Skeletal muscle satellite cell (primary cell): ENCODE data around the gene PDHA1.

ENCODE experiments used
- H3K27me3 ChIP-seq: 2 replicates; pipeline ENCODE4 v1.7.0; 2013; ENCODE audit warnings: low read length; ENCODE audit not compliant: control insufficient read depth, insufficient read depth
- H3K36me3 ChIP-seq: 2 replicates; pipeline ENCODE4 v1.7.0; 2013; ENCODE audit warnings: mild to moderate bottlenecking, control low read depth, low read length; ENCODE audit not compliant: insufficient read depth
- H3K4me1 ChIP-seq: 2 replicates; pipeline ENCODE4 v1.7.0; 2013; ENCODE audit warnings: low read length; ENCODE audit not compliant: control insufficient read depth, insufficient read depth
- H3K4me2 ChIP-seq: 2 replicates; pipeline ENCODE4 v1.7.0; 2013; ENCODE audit warnings: mild to moderate bottlenecking, low read length
- H3K4me3 ChIP-seq: 2 replicates; pipeline ENCODE4 v1.7.0; 2013; ENCODE audit warnings: low read length
- H3K9ac ChIP-seq: 2 replicates; pipeline ENCODE4 v1.7.0; 2013; ENCODE audit warnings: mild to moderate bottlenecking, low read depth, low read length, moderate library complexity
- H3K9me3 ChIP-seq: replicated peaks from 2 replicates; pipeline ENCODE4 v1.7.0; 2013; ENCODE audit warnings: mild to moderate bottlenecking, control low read depth, low read length

The PDHA1 gene

DNA sequence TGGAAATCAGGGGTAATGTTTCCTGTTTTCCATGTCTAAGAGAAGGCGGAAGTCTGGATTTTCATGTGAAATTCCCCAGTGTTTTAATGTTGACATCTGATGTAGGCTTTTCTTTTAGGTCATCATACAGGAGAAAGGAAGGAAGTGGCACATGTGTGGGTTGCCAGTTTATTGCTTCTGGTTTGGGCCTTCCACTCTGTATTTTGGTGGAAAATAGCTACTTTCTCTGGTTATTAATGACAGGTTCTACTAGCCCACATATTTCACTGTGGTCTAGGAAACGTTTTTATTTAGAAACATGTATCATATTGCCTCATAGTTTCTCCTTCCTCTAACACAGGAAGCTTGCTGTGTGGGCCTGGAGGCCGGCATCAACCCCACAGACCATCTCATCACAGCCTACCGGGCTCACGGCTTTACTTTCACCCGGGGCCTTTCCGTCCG, 7.2 kb downstream of the PDHA1 start:
- H3K9me3 ChIP-seq = no peaks in the 10 kb centered on the region
- no peak overlapping the region for H3K9ac ChIP-seq
- H3K4me1 ChIP-seq = no peaks in the 10 kb centered on the region
- H3K27me3 ChIP-seq = no peaks in the 10 kb centered on the region
- H3K4me3 ChIP-seq = no peak overlapping the region
- H3K4me2 ChIP-seq = no peak overlapping the region
- peaks cover 11% of the 10 kb centered on the region for H3K36me3 ChIP-seq

DNA sequence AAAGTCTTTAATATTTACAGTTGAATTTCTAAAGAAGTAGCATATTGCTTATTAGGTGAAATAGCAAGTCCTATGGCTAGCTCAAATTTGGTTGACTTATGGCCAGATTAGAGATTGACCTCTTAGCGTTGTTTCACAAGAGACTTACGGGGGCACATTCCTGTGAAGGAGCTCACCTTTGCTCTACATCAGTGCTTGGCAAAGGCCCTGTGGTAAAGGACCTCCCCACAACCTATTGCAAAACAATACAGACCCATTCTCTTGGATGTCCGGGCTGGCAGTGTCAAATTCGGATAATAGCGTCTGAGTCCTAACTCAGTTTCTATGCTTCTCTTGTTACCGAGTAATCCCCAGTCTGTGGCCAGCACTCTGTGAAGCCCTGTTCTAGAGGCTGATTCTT, 10.9 kb downstream of the PDHA1 start:
- H3K36me3 ChIP-seq = peaks cover 22% of the 10 kb centered on the region
- H3K9ac ChIP-seq = no peak overlapping the region
- H3K4me1 ChIP-seq = no peaks in the 10 kb centered on the region
- no peak overlapping the region for H3K4me2 ChIP-seq
- H3K27me3 ChIP-seq = no peaks in the 10 kb centered on the region
- H3K9me3 ChIP-seq = no peaks in the 10 kb centered on the region
- H3K4me3 ChIP-seq = no peak overlapping the region

DNA sequence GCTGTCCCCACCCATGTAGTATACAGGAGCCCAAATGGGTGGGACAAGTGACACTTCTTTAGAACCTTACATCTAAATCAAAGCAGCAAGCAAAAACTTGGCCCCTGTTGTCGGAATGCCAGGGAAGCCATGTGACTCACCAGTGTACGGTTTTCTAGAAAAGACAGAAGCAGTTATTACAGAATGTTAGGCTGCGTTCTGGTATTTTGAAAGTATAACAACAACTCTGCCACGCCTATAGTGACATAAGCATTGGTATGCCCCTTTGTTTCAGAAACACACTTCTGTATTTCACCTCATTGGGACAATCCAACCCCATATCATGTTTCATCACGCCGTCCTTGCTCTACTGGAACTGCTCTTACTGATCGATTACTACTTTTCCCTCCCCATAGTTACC, 14.8 kb downstream of the PDHA1 start:
- no peak overlapping the region for H3K4me3 ChIP-seq
- H3K36me3 ChIP-seq = peaks cover 25% of the 10 kb centered on the region
- H3K4me1 ChIP-seq = no peaks in the 10 kb centered on the region
- H3K9ac ChIP-seq = no peak overlapping the region
- no peak overlapping the region for H3K4me2 ChIP-seq
- H3K27me3 ChIP-seq = no peaks in the 10 kb centered on the region
- no peaks in the 10 kb centered on the region for H3K9me3 ChIP-seq

DNA sequence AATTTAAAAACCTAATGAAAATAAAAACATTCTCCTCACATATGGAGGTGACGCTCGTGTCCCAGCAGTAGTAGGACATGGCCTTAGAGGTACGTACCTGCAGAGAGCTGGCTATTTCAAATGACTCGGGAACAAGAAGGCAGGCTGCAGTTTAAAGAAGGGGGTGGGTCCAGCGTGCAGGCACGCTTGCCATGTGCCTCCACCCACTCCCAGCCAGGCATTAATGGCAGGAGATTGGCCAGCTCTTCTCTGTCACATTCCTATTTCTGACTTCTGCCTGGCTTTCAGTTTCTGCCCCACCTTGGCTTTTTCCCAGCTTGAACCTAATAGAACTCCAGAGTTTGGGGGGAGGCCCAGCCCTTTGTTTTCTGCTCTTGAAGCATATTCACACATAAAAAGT, 17.2 kb downstream of the PDHA1 start:
- H3K4me3 ChIP-seq = no peak overlapping the region
- no peak overlapping the region for H3K9ac ChIP-seq
- peaks cover 21% of the 10 kb centered on the region for H3K36me3 ChIP-seq
- no peaks in the 10 kb centered on the region for H3K4me1 ChIP-seq
- no peaks in the 10 kb centered on the region for H3K9me3 ChIP-seq
- no peak overlapping the region for H3K4me2 ChIP-seq
- no peaks in the 10 kb centered on the region for H3K27me3 ChIP-seq

DNA sequence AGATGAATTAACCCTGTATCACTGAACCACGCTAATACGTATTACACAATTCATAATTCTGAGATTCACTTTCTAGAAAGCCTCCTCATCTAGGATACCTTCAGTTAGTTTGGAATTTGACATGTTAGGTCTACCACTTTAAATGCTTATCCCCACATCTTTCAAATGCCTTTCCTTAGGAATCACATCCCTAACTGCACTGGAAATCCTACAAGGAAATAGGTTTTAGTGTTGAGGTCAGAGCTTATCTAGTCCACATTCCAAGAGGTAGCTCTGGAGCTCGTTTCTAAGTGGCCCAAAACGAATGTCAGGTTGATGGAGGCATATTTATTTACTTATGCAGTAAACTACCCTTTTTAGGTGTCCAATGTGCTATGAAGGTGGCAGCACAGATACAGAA, 18.0 kb downstream of the PDHA1 start:
- Histone ChIP-seq H3K36me3 (peaks cover 21% of the 10 kb centered on the region), H3K27me3 (no peaks in the 10 kb centered on the region), H3K4me3 (no peak overlapping the region), H3K9ac (no peak overlapping the region), H3K4me1 (no peaks in the 10 kb centered on the region), H3K4me2 (no peak overlapping the region), H3K9me3 (no peaks in the 10 kb centered on the region)

DNA sequence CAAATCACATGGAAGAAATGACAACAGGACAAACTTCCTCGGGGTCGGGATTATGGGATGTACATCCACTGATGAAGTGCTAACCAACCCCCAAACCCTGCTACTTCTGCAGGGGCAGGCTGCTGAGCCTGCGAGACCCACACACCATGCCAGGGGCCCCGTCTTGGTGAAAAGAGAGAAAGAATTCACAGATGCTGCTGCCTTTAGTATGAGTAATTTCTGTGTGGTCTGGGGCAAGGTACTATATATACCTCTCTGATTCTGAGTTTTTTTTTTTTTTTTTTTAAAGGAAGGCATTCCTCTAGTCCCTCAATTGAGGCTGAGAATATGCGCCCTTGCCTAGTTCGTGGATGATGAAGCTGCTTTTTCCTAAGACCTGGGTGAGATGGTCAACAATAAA, 24.8 kb downstream of the PDHA1 start:
- Histone ChIP-seq H3K4me3 (no peak overlapping the region), H3K36me3 (no peaks in the 10 kb centered on the region), H3K4me1 (peaks cover 9% of the 10 kb centered on the region)

DNA sequence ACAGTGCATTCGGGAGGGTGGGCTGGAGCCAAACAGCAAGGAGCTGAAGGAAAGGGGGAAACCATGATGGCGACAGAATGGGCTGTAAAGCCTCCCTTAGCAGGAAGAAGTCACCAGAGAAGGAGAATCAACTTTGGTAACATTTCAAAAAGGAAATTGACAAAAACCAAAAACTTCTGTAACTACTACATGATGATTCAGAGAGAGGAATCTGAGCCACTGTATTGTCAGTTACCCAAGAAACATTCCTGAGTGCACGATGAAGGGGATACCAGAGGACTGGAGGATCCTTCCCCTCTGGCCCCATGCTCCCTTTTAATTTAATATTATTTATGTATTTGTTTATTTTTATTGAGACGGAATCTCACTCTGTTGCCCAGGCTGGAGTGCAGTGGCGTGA, 26.3 kb downstream of the PDHA1 start:
- Histone ChIP-seq H3K9me3 (no peaks in the 10 kb centered on the region), H3K4me1 (peaks cover 9% of the 10 kb centered on the region), H3K27me3 (peaks cover 7% of the 10 kb centered on the region), H3K4me2 (no peak overlapping the region), H3K36me3 (no peaks in the 10 kb centered on the region), H3K4me3 (no peak overlapping the region), H3K9ac (no peak overlapping the region)

More for the DNA sequence above, 24.8 kb downstream of the PDHA1 start:
- Histone ChIP-seq H3K27me3 (no peaks in the 10 kb centered on the region), H3K9ac (no peak overlapping the region), H3K9me3 (no peaks in the 10 kb centered on the region), H3K4me2 (no peak overlapping the region)

DNA sequence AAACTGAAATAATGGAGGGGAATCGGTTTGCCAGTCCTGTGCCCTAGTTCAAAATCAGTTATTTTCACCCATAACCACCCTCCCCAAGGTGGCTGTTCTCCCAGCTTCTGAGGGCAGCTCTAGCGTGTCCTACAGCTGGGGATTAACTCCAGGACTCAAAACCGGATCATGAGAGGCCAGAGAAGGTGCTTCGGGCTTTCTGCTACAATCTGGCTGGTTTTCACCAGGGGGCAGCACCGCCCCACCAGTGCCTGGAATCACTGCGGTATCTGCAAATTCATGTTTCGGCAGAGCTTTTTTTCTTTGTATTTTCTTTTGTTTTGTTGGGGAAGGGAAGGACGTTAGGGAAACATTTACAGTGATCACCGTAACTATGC, 28.4 kb downstream of the PDHA1 start:
- H3K4me1 ChIP-seq = peaks cover 9% of the 10 kb centered on the region
- H3K9ac ChIP-seq = peak overlapping the region; percentile 54
- peaks cover 7% of the 10 kb centered on the region for H3K27me3 ChIP-seq
- H3K4me3 ChIP-seq = peak overlapping the region; percentile 70
- H3K4me2 ChIP-seq = peak overlapping the region; percentile 95
- no peaks in the 10 kb centered on the region for H3K36me3 ChIP-seq
- H3K9me3 ChIP-seq = no peaks in the 10 kb centered on the region

DNA sequence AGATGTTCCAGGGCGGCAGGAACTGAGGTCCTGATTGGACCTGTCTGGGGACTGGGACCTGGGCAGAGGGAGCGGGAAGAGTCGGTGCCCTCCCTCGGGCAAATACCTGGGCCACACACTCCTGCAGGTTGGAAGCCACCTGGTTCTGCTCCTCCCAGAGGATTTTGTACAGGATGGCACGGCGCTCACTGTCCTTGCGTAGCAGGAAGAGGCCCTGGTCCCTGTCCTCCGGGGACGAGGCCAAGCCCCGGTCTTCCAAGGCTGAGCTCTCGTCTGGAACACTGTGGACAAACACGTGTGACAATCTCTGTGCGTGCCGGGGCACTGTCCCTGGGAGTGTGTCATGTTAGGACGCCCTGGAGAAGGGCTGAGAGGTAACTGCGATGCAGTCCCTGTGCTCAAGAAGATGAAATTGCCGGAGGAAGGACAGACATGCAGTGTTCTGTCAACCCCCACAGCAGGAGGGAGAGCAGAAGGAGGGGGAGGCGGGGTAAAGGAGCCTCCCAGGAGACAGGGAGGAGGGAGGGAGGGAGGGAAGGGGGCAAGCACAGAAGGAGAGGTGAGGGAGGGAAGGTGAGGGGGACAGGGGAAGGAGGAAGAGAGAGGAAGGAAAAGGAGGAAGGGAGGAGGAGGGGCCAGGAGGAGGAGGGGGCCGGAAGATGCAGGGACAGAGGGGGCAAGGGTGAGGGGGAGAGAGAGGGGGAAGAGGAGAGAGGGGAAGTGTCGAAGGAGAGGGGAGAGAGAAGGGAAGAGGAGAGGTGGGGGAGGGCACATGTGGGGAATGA, 29.0 kb downstream of the PDHA1 start:
- H3K4me2 ChIP-seq = peak overlapping the region; percentile 95
- peak overlapping the region; percentile 70 for H3K4me3 ChIP-seq
- no peaks in the 10 kb centered on the region for H3K36me3 ChIP-seq
- H3K27me3 ChIP-seq = peaks cover 7% of the 10 kb centered on the region
- H3K9me3 ChIP-seq = no peaks in the 10 kb centered on the region
- peaks cover 9% of the 10 kb centered on the region for H3K4me1 ChIP-seq
- peak overlapping the region; percentile 54 for H3K9ac ChIP-seq

DNA sequence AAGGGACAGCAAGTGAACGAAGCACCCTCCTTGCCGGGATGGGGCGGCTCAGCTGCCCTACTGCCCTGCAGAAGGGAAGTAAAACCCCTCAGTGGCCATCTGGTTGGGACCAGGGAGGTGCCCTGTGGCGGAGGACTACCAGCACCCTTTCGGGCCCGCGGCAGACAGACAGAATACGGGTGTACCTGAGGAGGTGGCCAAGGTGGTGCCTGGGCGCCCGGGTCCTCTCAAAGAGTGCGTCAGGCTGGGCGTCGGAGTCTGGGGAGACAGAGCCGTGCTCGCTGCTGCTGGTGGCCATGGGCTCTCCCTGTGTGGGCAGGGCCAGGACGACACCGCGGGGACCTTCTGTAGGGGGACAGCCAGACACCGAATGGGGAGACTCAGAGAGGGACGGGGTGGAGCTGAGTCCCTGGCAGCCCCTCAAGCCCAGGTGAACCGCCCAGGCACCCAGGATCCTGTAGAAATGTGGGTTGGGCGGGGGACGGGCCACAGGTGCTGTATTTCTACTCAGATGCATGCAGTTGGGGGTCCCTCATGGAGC, 29.7 kb downstream of the PDHA1 start:
- H3K36me3 ChIP-seq = no peaks in the 10 kb centered on the region
- H3K4me3 ChIP-seq = no peak overlapping the region
- H3K9me3 ChIP-seq = no peaks in the 10 kb centered on the region
- no peak overlapping the region for H3K4me2 ChIP-seq
- peaks cover 7% of the 10 kb centered on the region for H3K27me3 ChIP-seq
- peaks cover 9% of the 10 kb centered on the region for H3K4me1 ChIP-seq
- H3K9ac ChIP-seq = no peak overlapping the region

DNA sequence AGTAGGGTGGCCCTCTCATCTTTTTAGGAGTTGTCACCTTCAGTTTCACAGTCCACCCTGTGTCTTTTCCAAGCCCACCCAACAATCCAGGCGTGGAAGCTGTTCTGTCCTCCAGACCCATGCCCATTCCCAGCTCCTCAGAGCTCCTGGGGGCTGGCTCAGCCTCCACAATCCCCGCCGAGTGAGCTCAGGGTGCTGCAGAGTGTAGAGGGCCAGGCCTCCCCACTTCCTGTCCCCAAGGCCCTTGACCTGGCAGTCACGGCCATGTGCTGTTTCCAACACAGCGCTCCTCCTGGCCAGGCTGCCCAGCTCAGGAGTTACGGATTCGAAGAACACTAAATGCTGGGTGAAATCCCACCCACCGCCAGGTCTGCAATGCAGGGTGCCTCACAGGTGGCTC, 31.8 kb downstream of the PDHA1 start:
- Histone ChIP-seq H3K4me2 (no peak overlapping the region), H3K27me3 (peaks cover 7% of the 10 kb centered on the region), H3K4me3 (no peak overlapping the region), H3K36me3 (no peaks in the 10 kb centered on the region), H3K9me3 (no peaks in the 10 kb centered on the region), H3K4me1 (peaks cover 6% of the 10 kb centered on the region), H3K9ac (no peak overlapping the region)

DNA sequence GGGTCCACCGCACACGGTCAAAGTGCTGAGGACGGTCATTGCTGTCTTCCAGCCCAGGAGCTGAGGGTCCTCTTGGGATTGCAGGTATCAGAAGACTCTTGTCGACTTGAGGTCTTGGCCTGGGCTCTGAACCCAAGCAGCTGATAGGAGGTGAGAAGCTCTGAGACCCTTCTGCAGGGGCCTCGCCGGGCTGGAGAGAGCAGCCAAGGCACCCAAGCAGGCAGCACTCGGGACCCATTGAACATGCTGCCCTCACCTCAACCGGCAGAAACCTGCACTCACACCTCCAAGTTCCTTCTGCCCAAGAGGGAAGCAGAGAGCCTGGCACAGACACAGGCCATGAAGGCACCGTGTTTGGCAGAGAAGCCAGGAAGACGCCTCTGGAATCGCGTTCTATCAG, 34.1 kb downstream of the PDHA1 start:
- Histone ChIP-seq H3K4me1 (peaks cover under 1% of the 10 kb centered on the region), H3K4me3 (no peak overlapping the region), H3K36me3 (no peaks in the 10 kb centered on the region), H3K4me2 (no peak overlapping the region), H3K27me3 (peaks cover 7% of the 10 kb centered on the region), H3K9ac (no peak overlapping the region), H3K9me3 (no peaks in the 10 kb centered on the region)
